ENCODE results near the gene LCN1. TPM values are rescaled to one million over a fixed set of nuclear protein-coding genes. Genes with fewer than 3 reads are reported as not detected.

LCN1 gene
- total and polyA plus RNA-seq, 2 of the 8 experiments (the other 6 are each of a cell fraction or from before 2014, with no cell fraction given), result not detected

DNA sequence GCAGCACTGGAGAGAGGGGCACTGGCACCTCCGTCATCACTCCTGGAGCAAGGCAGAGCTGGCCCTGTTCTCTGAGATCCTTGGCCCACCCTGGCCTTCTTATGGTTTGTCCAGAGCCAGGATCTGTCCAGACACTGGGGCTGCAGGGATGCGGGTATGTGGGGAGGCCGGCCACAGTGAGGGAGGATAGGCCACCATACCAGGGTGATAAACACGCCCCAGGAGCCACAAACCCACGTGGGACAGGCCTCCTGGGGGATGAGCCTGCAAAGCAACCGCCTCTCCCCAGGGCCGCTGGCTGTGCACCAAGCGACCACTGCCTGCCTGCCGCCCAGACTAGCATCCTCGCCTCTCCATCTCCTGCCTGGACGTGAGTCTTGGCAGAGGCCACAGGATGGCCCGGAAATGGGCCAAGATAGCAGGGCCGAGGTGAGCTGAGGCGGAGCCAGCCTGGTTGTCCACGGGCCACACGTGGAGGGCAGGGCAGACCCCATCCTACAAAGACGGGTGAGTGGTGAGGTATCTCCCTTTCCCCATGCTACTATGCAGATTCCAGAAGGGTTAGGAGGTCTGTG, 29.2 kb downstream of the LCN1 start:
- WGBS, 2 experiments (ENCODE audit: extremely low coverage in 1 of 2, insufficient coverage in 1 of 2, insufficient read length in 1 of 2, insufficient replicate concordance in 2 of 2, low coverage in 1 of 2, low lambda C conversion rate in 2 of 2, missing lambda C conversion rate in 1 of 2), result 85% methylated on average over 17 of the region's 17 CpGs; no CpG with 5 or more reads in 1 of the 2 experiments
- H3K27ac ChIP-seq (ENCODE audit: low read depth, low read length), result no peak overlapping the region
- H2BK12ac ChIP-seq (ENCODE audit: low read depth, low read length), result no peak overlapping the region
- H3K4me3 ChIP-seq (ENCODE audit: extremely low read depth in 1 of 4, insufficient read depth in 2 of 4, low read depth in 3 of 4, low read length in 4 of 4), result no peak overlapping the region
- H3K4me2 ChIP-seq (ENCODE audit: insufficient read depth in 1 of 2, low read depth in 2 of 2, low read length in 2 of 2), result no peak overlapping the region
- no peaks in the 10 kb centered on the region; a peak in 1 of 7 replicates for H3K27me3 ChIP-seq (replicated peaks in 1 of 4; ENCODE audit: control insufficient read depth in 3 of 4, extremely low read depth in 1 of 4, insufficient read depth in 3 of 4, low read length in 3 of 4)
- H3K4me1 ChIP-seq (replicated peaks in 1 of 4; ENCODE audit: control insufficient read depth in 3 of 4, insufficient read depth in 4 of 4, low read length in 3 of 4), result no peaks in the 10 kb centered on the region
- H2BK15ac ChIP-seq (ENCODE audit: low read length), result no peak overlapping the region
- no peak overlapping the region for H4K91ac ChIP-seq (replicated peaks; ENCODE audit: insufficient read length, low read length)
- no peak overlapping the region for H3K14ac ChIP-seq (ENCODE audit: insufficient read length)
- H3K79me1 ChIP-seq (ENCODE audit: low read depth, low read length), result no peaks in the 10 kb centered on the region
- POLR2A ChIA-PET (ENCODE audit: partially characterized antibody), result no interaction called here
- FAIRE-seq, result no peak
- CTCF ChIA-PET (ENCODE audit: partially characterized antibody), result interaction anchor here (1.5 to 1.7 kb wide), 2 partner anchors 17 to 54 kb away, joined by 4 to 7 read pairs; no protein-coding TSS in a partner anchor
- H2BK120ac ChIP-seq (replicated peaks; ENCODE audit: low read depth, low read length), result no peak overlapping the region
- no peaks in the 10 kb centered on the region for H3K23me2 ChIP-seq (ENCODE audit: low read depth, low read length)
- no peaks in the 10 kb centered on the region for H3K79me2 ChIP-seq (ENCODE audit: control insufficient read depth in 1 of 2, insufficient read depth in 2 of 2, low read length in 2 of 2)
- no peak overlapping the region for H3K18ac ChIP-seq (ENCODE audit: extremely low read depth, low read length)
- H4K20me1 ChIP-seq (replicated peaks in 1 of 2; ENCODE audit: control insufficient read depth in 1 of 2, insufficient read depth in 2 of 2, low read length in 2 of 2), result no peaks in the 10 kb centered on the region
- no peak overlapping the region for H3K9ac ChIP-seq (replicated peaks in 1 of 4; ENCODE audit: extremely low read depth in 1 of 4, low read depth in 3 of 4, low read length in 3 of 4)
- H2AK5ac ChIP-seq (ENCODE audit: low read depth, low read length), result no peak overlapping the region
- H3K4ac ChIP-seq (replicated peaks; ENCODE audit: insufficient read length, low read depth, low read length), result no peak overlapping the region
- H2BK5ac ChIP-seq (ENCODE audit: low read depth, low read length), result no peak overlapping the region
- H3K9me3 ChIP-seq (ENCODE audit: insufficient read depth in 2 of 2, low read depth in 1 of 2, low read length in 1 of 2), result no peaks in the 10 kb centered on the region
- H2AFZ ChIP-seq (ENCODE audit: low read length), result no peak overlapping the region
- DNase-seq (ENCODE audit: low read depth in 1 of 2, low spot score in 2 of 2), result no peak
- H3K56ac ChIP-seq (replicated peaks; ENCODE audit: insufficient read length, low read depth, low read length), result no peak overlapping the region
- no peak overlapping the region for H3K23ac ChIP-seq (ENCODE audit: insufficient read length)
- no peak overlapping the region for H4K5ac ChIP-seq (ENCODE audit: insufficient read length, low read depth, low read length)
- no peak overlapping the region for H4K8ac ChIP-seq (ENCODE audit: extremely low read depth, insufficient read depth, low read length)
- H3K36me3 ChIP-seq (ENCODE audit: control insufficient read depth in 2 of 4, insufficient read depth in 4 of 4, low read length in 3 of 4), result no peaks in the 10 kb centered on the region
- no peak overlapping the region for H2BK20ac ChIP-seq (ENCODE audit: low read length)
- no peak for TF ChIP-seq JUND (IDR thresholded peaks at IDR 0.05; ENCODE audit: low read length)
- TF ChIP-seq, protein P1, sequence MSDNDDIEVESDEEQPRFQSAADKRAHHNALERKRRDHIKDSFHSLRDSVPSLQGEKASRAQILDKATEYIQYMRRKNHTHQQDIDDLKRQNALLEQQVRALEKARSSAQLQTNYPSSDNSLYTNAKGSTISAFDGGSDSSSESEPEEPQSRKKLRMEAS (IDR thresholded peaks at IDR 0.05), result no peak
- no peak for TF ChIP-seq E2F6 (IDR thresholded peaks at IDR 0.05)

Data from H1 (cell line).